ENCODE measurements around the gene SLC45A2. TPM values are rescaled to one million over a fixed set of nuclear protein-coding genes. Genes with fewer than 3 reads are reported as not detected.

Gene SLC45A2
- total and polyA plus RNA-seq, 2 of the 8 experiments (the other 6 are each of a cell fraction or from before 2014, with no cell fraction given), result 0.09 TPM; not detected in 1

- TF ChIP-seq HDAC6 (IDR thresholded peaks at IDR 0.05; ENCODE audit: low read depth, low read length), result no peak
- TF ChIP-seq SAP30 (IDR thresholded peaks at IDR 0.05; ENCODE audit: insufficient read depth, insufficient replicate concordance, low read length), result no peak
- TF ChIP-seq POLR2AphosphoS5 (IDR thresholded peaks at IDR 0.05; ENCODE audit: low read depth, low read length), result no peak
- no peak for TF ChIP-seq MAX (IDR thresholded peaks at IDR 0.05)
- no peak for TF ChIP-seq KDM5A (IDR thresholded peaks at IDR 0.05; ENCODE audit: low read length)
- no peak for TF ChIP-seq SP1 (IDR thresholded peaks at IDR 0.05; ENCODE audit: low read depth, low read length)
- TF ChIP-seq SRF (IDR thresholded peaks at IDR 0.05; ENCODE audit: low read depth, low read length), result no peak
- TF ChIP-seq BCL11A (IDR thresholded peaks at IDR 0.05; ENCODE audit: low read depth in 2 of 2, low read length in 2 of 2), result no peak
- TF ChIP-seq TAF1 (IDR thresholded peaks at IDR 0.05; ENCODE audit: low read depth, low read length), result no peak
Measured at GRCh38 chr5:33984671-33985124, at the start of gene SLC45A2 (continued).
